AG20443 (cell line): ENCODE measurements around the gene KIF26A.
"Not testable (repeated sequence)": the region's sequence is repeated elsewhere in the genome, so short reads cannot be mapped to it uniquely, and the experiment has no call there.

ENCODE experiments used
- DNase-seq: peaks from one replicate; pipeline ENCODE4 v3.0.0; 2012; ENCODE audit warnings: low spot score, mixed read lengths

KIF26A gene

DNA sequence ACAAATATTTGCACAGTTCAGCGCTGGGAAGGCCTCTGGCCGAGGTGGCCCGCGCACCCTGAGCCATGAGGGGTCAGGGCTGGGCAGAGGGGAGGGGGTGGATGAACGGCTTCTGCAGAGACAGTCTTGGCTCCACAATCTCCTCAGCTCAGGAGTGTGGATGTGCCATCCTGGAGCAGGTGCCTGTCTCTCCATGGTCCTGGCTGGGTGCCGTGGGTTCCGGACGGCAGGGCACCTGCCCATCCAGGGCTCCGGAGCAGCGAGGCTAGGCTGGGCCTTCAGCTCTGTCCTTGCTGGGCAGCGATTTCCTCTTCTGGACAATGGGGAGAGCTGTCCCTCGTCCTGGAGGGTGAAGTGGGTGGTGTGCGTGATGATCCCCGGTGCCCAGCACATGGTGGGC is 55.6 kb downstream of the KIF26A start:
- DNase-seq = no peak

DNA sequence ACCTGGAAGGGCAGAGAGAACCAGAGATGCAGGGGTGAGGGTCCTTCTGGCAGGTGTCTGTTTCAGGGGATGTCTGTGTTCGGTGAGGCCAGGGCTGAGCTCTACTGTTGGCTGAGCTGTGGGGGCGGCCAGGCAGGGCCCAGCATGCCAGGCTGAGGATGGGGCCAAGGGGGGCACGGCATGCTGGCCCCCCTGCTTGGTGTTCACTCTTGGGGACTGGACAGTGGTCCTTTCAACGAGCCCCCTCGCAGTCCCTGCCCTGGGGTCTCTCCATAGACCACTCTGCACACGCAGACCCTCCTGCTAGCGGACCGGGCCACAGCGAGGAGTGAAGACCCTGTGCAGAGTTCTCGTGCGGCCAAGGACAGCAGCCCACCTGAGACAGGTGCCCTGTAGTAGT is 56.3 kb downstream of the KIF26A start:
- no peak for DNase-seq

DNA sequence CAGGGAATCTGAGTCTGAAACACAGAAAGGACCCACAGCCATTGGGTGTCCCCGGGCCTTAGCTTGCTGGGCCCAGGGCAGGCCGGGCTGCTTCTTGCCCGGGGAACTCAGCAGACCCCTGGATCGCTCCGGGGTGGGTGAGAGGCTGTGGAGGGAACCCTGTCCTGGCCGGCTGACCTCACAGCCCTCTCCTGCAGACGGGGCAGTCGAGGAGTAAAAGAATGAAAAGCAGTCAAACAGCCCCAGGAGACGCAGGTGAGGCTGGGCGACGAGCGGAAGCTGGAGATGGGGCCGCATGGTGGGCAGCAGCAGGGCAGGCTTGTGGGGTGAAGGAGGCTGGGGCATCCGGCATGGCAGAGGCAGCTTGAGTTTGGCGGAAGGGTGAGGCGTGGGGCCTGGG is 57.0 kb downstream of the KIF26A start:
- DNase-seq = no peak

DNA sequence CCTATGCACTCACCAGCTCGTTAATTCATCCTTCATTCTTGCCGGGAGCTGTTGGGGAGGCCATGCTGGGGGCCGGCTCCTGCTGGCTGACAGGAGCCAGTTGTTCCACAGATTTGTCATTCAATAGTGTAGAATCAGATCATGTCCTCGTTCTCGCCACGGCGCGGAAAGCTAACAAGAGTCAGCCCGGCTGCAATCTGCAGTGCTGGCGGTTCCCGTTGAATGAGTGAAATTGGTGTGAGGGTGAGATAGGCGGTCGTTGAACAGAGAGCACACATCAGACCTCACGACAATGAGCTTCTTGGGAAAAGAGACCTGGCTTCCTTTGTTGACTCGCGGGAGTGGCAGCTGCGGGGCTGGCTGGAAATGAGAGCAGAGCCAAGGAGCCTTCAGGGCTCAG is 57.5 kb downstream of the KIF26A start:
- no peak for DNase-seq

DNA sequence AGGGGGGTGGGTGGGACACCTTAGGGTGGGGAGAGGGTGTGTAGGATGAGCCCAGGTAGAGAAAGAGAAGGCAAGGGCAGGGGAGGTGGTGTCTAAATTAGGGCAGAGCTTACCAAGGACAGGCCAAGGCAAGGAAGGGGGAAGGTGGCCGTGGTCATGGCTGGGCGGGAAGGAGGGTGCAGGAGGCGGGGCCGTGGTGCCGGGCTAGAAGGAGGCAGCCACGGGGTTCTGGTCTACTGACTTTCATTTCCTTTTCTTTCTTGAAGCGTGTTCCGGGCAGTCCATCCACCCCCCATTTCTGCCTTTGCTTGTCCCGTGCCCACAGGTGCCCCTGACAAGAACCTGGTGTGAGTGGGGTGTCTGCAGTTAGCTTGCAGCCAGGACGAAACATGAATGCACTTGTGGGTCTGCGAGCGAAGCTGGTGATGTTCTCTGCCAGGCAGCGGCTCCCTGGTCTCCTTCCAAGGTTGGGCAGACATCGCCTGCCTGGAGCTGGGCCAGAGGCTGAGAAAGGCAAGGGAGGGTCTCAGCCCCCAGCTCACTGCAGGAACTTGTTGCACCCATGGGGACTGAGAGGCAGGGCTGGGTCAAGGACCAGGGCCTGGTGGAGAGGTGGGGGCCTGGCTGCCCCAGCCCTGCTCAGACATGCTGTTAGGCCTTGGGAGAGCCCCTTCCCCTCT is 58.2 kb downstream of the KIF26A start:
- no peak for DNase-seq

DNA sequence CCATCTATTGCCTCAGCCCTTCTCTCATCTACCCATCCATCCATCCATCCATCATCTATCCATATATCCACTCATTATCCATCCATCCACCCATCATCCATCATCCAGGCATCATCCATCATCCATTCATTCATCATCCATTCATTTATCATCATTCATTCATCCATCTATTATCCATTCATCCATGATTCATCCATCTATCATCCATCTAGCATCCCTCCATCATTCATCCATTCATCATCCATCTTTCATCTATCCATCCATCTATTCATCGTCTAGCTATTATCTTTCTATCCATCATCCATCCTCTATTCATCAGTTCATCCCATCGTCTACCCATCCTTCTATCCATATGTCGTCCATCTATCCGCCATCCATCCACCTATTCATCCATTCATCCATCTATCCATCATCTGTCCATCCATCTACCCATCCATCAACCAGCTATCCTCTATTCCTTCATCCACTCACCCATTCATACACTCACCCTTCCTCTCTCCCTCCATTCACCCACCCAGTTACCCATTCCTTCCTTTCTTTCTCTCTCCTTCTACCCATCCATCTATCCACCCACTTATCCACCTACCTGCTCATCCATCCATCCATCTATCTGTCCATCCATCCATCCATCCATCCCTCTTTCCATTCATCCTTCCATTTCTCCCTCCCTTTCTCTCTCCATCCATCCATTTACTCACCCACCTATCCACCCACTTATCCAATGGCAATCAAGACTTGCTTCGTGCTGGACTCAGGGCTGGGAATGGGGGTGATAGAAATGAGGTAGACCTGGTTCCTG is 59.3 kb downstream of the KIF26A start:
- no peak for DNase-seq

DNA sequence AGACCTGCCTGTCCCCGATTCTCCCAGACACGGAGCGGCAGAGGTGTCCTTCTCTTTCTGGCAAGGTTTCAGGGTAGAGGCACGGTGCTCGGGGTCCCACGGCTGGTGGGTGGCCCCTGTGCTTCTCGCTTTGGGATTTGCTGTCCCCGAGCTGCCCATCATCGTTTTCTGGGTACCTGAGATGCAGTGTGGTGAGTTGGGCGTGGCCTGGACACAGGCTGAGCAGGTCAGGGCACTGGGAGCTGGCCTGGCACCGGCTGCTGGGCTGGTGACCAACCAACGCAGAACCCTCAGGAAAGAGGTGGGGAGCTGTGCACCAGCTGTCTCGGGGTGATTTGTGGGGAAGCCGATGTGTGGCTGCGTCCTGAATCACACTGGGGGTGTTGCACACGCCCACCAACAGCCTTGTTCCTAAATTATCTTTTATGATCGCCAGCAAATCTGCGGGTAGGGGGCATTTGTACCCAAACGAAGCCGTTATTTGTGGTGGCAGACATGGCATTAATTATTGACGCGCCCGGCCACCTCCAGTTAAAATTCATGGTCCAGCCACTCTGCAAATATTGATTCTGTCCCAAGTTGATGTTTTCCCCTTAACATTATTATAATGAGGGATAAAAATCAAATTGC is 61.0 kb downstream of the KIF26A start:
- DNase-seq = no peak

DNA sequence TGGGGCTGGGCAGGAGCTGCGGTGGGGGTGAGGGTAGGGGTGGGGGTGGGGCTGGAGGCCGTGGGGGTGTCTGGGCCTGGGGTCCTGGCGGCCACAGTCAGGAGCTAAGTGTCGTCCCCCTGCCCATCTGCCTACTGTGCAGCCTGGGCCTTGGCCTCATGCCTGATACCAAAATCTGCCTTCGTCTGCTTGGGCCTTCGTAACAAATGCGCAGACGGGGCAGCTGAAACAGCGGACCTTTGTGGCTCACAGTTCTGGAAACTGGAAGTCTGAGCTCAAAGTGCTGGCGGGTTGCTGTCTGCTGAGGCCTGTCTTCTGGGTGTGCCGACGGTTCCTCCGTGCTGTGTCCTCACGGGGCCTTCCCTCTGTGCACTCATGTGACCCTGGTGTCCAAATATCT is 61.7 kb downstream of the KIF26A start:
- no peak for DNase-seq

DNA sequence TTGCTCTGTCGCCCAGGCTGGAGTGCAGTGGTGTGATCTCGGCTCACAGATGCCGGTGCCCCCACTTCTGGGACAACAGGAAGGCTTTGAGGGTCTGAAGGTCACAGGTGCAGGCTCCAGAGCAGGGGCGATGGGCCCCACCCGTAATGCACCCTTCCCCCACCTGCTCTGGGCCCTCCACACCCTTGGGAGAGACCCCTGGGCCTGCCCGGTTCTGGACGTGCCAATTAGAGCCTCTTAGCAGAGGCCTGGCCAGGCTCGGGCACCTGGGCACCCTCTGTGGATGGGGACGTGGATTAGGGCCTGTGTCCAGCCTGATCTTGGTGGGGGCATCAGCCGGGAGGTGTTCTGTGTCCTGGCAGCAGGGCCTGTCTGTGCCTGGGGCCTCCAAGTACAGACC is 62.2 kb downstream of the KIF26A start:
- no peak for DNase-seq

DNA sequence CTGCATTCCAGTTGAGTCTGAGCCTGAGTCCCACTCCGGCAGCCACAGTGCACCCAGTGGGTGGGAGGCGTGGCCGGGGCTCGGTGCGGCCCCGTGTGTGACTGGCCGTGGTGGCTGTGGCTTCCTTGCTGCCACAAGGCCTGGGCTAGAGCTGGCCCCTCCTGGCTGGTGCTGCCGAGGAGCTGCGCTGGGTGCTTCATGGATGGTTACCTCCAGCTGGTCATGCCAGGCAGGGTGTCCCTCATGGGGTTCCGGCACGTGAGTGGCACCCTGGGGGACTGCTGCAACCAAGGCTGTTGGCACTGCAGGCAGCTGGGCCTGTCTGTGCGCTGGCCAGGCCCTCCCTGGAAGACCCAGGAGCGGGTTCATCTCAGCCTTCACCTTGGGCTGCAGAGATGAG is 62.7 kb downstream of the KIF26A start:
- no peak for DNase-seq

DNA sequence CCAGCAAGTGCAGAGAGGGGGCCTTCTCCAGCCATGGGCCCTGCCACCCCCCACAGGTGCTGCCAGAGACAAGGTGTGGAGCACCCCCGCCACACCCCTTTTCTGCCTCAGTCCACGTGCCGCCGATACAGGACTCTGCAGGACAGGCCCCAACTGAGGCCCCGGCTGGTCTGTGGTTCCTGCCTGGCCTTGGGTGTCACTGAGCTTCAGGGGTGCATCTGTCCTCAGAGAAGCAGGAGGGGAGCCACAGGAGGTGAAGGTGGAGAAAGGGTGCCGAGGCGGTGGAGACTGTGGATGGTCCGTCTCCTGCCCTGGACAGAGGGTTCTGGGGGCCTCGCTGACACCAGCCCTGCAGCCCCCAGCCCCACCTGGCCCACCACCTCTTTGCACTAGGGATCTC is 63.1 kb downstream of the KIF26A start:
- DNase-seq = no peak

DNA sequence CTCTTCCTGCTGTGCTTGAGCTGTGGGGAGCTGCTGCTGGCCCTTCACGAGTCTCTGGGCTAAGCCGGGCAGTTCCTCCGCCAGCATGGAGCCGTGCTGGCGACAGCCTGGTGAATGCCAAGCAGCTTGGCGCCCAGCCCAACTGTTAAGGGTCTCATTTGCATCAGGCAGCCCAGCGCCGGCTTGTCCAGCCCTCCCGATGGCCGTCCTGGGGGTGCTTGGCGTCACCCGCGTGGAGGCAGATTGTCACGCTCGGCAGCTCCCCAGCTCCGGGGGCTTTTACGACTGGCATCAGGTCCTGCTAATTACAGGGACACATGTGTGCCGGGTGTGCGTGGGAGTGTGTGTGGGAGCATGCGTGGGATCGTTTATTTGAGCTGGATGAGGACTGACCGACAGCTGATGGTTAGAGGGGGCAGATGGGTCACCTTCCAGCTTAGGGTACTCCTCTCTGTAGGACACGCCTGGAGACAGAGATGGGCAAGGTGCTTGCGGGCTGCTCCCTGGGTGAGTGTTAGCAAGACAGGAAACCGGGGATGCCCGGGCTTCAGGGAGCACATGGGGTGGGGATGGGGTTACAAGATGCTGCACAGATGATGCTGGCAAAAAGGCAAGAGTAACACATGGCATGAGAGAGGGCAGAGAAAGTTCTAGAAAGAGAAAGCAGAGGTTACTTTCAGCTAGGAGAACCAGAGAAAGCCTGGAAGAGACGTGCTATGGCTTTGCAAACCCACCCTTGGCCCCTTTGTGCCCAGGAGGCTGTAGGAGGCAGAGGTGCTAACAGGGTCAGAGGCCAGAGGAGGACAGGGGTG is 64.1 kb downstream of the KIF26A start:
- no peak for DNase-seq

DNA sequence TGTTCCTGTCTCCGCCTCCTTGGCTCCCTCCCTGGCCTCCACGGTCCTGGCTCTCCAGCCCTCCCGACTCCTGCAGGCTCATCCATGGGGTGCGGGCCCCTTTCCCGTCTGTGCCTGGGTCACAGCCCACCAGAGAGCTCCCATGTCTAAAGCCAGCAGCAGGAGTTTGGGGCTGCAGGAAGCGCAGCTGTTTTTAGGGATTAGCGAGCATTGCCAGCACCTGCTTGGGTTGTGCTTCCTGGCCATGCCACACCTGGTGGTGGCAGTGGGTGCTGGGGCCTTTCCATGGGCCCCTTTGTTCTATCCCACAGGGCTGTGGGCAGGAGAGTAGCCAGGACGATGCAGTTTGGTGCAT is 64.7 kb downstream of the KIF26A start:
- no peak for DNase-seq

DNA sequence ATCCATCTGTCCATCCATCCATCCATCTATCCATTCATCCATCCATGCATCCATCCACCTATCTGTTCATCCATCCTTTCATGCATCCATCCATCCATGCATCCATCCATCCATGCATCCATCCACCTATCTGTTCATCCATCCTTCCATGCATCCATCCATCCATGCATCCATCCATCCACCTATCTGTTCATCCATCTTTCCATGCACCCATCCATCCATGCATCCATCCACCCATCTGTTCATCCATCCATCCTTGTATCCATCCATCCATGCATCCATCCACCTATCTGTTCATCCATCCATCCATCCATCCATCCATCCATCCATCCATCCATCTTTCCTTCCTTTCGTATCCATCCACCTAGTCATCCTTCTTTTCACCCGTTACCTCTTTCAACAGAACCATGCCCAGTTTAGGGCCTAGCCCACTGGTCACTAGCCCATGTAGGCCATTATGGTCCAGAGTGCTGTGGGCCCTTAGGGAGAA is 66.3 kb downstream of the KIF26A start:
- no peak for DNase-seq

DNA sequence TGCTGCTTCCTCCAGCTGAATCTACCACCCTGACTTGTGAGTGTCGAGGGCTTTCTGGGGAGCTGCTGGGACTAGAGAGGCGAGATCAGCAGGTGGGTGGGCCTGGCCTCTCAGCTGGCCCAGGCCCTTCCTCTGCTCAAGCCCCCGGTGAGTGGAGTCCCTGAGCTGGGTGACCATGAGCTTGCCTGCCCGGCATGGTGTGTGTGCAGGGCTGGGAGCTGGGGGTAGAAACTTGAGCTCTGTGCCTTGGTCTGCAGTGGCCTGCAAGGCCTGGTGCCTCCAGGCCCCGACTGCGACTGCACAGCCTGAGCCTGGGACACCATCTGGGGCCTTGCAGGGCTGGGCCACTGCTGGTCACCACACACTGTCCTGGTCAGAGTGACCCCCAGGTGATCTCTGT is 67.4 kb downstream of the KIF26A start:
- DNase-seq = no peak

DNA sequence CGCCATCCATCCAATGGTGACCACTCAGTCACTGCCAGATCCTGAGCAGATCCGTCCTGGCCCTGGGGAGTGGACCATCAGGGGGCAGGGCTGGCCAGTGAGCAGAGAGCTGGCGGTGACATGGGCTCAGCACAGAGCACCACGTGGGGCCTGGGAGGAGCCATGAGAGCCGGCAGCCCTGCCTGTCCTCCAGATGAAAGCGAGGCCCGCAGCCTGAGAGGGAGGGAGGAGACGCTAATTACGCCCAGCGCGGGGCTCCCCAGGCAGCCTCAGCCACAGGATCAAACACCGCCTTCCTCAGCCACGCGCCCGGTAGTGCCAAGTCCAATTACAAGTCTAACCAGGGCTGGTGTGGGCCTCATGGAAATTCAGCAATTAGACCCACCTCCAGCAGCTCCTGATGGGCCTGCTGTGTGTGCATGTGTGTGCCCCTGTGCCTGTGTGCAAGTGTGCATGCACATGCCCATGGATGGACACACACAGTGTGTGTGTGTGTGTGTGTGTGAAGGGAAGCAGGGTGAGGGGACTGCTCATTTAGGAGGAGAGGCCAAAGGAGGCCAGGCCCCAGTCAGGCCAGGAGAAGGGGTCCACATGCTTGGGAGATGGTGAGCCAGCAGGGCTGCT is 68.0 kb downstream of the KIF26A start:
- no peak for DNase-seq

DNA sequence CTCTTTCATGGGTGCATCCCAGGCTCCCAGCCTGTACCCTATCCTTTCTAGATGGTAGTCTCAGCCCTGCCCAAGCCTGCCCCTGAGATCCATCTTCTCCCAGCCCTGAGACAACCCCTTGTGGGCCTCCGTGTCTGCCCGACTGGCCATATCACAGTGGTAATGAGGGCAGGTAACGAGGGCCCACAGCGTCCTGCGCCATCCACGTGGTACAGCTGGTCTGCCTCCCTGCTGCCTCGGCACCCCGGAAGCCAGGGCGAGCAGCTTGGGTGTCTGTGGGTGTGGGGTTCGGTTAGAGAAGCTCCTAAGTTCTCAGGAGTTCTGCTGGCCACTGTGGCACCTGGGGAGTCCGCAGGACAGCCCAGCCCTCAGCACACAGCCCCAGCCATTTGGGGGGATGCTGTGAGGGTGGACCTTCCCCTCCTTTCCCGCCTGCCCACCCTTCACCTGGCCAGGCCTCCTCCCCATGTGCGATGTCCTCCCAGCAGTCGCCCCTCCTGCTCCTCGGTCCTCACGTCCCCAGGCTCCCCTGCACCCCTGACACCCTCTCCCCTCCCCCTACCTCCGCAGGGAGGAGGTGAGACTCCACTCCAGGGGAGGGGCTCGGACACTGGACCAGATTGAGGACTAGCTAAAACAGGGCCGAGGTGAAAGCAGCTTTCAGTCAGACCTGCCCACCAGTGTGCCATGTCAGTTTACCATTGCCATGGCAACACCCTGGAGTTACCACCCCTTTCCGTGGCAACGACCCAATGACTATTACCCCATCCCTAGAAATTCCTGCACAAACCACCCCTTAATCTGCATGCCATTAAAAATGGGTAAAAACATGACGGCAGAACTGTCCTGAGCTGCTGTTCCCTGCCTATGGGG is 69.0 kb downstream of the KIF26A start:
- DNase-seq = no peak

DNA sequence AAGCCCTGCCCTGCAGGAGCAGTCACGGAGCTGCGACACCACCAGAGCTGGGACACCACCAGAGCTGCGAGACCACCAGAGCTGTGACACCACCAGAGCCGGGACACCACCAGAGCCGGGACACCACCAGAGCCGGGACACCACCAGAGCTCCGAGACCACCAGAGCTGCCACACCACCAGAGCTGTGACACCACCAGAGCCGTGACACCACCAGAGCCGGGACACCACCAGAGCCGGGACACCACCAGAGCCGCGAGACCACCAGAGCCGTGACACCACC is 69.6 kb downstream of the KIF26A start:
- DNase-seq = not testable (repeated sequence)

DNA sequence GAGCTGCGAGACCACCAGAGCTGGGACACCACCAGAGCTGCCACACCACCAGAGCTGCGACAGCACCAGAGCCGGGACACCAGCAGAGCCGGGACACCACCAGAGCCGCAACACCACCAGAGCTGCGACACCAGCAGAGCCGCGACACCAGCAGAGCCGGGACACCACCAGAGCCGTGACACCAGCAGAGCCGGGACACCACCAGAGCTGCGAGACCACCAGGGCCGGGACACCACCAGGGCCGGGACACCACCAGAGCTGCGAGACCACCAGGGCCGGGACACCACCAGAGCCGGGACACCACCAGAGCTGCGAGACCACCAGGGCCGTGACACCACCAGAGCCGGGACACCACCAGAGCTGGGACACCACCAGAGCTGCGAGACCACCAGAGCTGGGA is 69.9 kb downstream of the KIF26A start:
- DNase-seq = not testable (repeated sequence)

DNA sequence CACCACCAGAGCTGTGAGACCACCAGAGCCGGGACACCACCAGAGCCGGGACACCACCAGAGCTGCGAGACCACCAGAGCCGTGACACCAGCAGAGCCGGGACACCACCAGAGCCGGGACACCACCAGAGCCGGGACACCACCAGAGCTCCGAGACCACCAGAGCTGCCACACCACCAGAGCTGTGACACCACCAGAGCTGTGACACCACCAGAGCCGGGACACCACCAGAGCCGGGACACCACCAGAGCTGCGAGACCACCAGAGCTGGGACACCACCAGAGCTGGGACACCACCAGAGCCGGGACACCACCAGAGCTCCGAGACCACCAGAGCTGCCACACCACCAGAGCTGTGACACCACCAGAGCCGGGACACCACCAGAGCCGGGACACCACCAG is 70.7 kb downstream of the KIF26A start:
- not testable (repeated sequence) for DNase-seq
